NK-92 treated with Interleukin-12 subunit alpha and Interleukin-12 subunit beta, amount 100 ng/mL, for 24 hours (cell line): ENCODE results near the gene DYRK2.

Experiments used
- DNase-seq: peaks from one replicate; lab custom pipeline; 2025; lab: John Stamatoyannopoulos, UW

Gene DYRK2

GRCh38 chr12:67646775-67647174 is 1.8 kb upstream of the DYRK2 start:
- DNase-seq = no peak

GRCh38 chr12:67647181-67647798 is 1.3 kb upstream of the DYRK2 start:
- no peak for DNase-seq

GRCh38 chr12:67647799-67648520 is 585 bp upstream of the DYRK2 start:
- DNase-seq = no peak

GRCh38 chr12:67649261-67649569 is 670 bp downstream of the DYRK2 start:
- DNase-seq = no peak

- DNase-seq = no peak
These were observed 1.2 kb downstream of the DYRK2 start for GRCh38 chr12:67649570-67650387.

GRCh38 chr12:67650388-67651131 is 2.0 kb downstream of the DYRK2 start:
- DNase-seq = no peak

GRCh38 chr12:67651132-67651695 is 2.7 kb downstream of the DYRK2 start:
- DNase-seq = no peak

- DNase-seq = no peak
These were observed 7.3 kb downstream of the DYRK2 start for GRCh38 chr12:67655829-67656228.

- no peak for DNase-seq
These were observed 7.7 kb downstream of the DYRK2 start for GRCh38 chr12:67656251-67656650.

GRCh38 chr12:67658486-67658885 is 9.9 kb downstream of the DYRK2 start:
- no peak for DNase-seq

- DNase-seq = no peak
These were observed 10.7 kb downstream of the DYRK2 start for GRCh38 chr12:67659292-67659691.

- DNase-seq = no peak
These were observed 12.9 kb downstream of the DYRK2 start for GRCh38 chr12:67661311-67662021.

- no peak for DNase-seq
These were observed 14.5 kb downstream of the DYRK2 start for GRCh38 chr12:67662910-67663538.

- DNase-seq = no peak
These were observed 15.6 kb downstream of the DYRK2 start for GRCh38 chr12:67664171-67664570.

- DNase-seq = no peak
These were observed 17.1 kb downstream of the DYRK2 start for GRCh38 chr12:67665679-67666078.

- DNase-seq = no peak
These were observed 18.1 kb downstream of the DYRK2 start for GRCh38 chr12:67666605-67667004.

- DNase-seq = no peak
These were observed 18.9 kb downstream of the DYRK2 start for GRCh38 chr12:67667276-67668073.

- no peak for DNase-seq
These were observed 20.8 kb downstream of the DYRK2 start for GRCh38 chr12:67669217-67669933.

- no peak for DNase-seq
These were observed 21.5 kb downstream of the DYRK2 start for GRCh38 chr12:67669934-67670631.
